Measurements from ENCODE around the gene LILRB3.
"Not testable (repeated sequence)": the region's sequence is repeated elsewhere in the genome, so short reads cannot be mapped to it uniquely, and the experiment has no call there.

Gene LILRB3

GRCh38 chr19:54242234-54242633, 19.4 kb upstream of the LILRB3 start:
- not testable (repeated sequence) for DNase-seq

GRCh38 chr19:54240372-54241336, 17.8 kb upstream of the LILRB3 start:
- DNase-seq: not testable (repeated sequence)

GRCh38 chr19:54239491-54240371, 16.9 kb upstream of the LILRB3 start:
- not testable (repeated sequence) for DNase-seq

GRCh38 chr19:54233941-54234340, 11.1 kb upstream of the LILRB3 start:
- no peak for DNase-seq

GRCh38 chr19:54231077-54231931, 8.5 kb upstream of the LILRB3 start:
- no peak for DNase-seq

GRCh38 chr19:54230031-54230430, 7.2 kb upstream of the LILRB3 start:
- DNase-seq: no peak

GRCh38 chr19:54229146-54229545, 6.3 kb upstream of the LILRB3 start:
- no peak for DNase-seq

GRCh38 chr19:54224619-54225018, 1.8 kb upstream of the LILRB3 start:
- DNase-seq: not testable (repeated sequence)

GRCh38 chr19:54223937-54224281, 1.1 kb upstream of the LILRB3 start:
- not testable (repeated sequence) for DNase-seq

- not testable (repeated sequence) for DNase-seq
Observed at GRCh38 chr19:54223277-54223936, 600 bp upstream of the LILRB3 start.

GRCh38 chr19:54221947-54222346, 860 bp downstream of the LILRB3 start:
- not testable (repeated sequence) for DNase-seq

- not testable (repeated sequence) for DNase-seq
Observed at GRCh38 chr19:54219702-54220101, 3.1 kb downstream of the LILRB3 start.

GRCh38 chr19:54218960-54219661, 3.7 kb downstream of the LILRB3 start:
- DNase-seq: no peak

- DNase-seq: no peak
Observed at GRCh38 chr19:54218259-54218658, 4.5 kb downstream of the LILRB3 start.

GRCh38 chr19:54217517-54218247, 5.1 kb downstream of the LILRB3 start:
- not testable (repeated sequence) for DNase-seq

- DNase-seq: no peak
Observed at GRCh38 chr19:54216869-54217268, 5.9 kb downstream of the LILRB3 start.

- not testable (repeated sequence) for DNase-seq
Observed at GRCh38 chr19:54214734-54215133, 8.1 kb downstream of the LILRB3 start.

GRCh38 chr19:54214217-54214616, 8.6 kb downstream of the LILRB3 start:
- DNase-seq: not testable (repeated sequence)

- no peak for DNase-seq
Observed at GRCh38 chr19:54211235-54211634, 11.6 kb downstream of the LILRB3 start.

- DNase-seq: no peak
Observed at GRCh38 chr19:54209811-54210494, 12.9 kb downstream of the LILRB3 start.
